GM10266 (cell line): ENCODE data around the gene AKR1C1.
"Not testable (repeated sequence)": the region's sequence is repeated elsewhere in the genome, so short reads cannot be mapped to it uniquely, and the experiment has no call there.

Source experiments
- DNase-seq: peaks from one replicate; pipeline ENCODE4 v3.0.0; 2012; ENCODE audit errors: extremely low spot score
- TF ChIP-seq, protein P1 (sequence below): IDR thresholded peaks from 2 replicates; pipeline ENCODE4 v1.5.1; 2012; ENCODE audit warnings: mild to moderate bottlenecking, low read depth; ENCODE audit not compliant: control insufficient read depth, insufficient read depth; ENCODE audit errors: missing control alignments

Gene AKR1C1

DNA sequence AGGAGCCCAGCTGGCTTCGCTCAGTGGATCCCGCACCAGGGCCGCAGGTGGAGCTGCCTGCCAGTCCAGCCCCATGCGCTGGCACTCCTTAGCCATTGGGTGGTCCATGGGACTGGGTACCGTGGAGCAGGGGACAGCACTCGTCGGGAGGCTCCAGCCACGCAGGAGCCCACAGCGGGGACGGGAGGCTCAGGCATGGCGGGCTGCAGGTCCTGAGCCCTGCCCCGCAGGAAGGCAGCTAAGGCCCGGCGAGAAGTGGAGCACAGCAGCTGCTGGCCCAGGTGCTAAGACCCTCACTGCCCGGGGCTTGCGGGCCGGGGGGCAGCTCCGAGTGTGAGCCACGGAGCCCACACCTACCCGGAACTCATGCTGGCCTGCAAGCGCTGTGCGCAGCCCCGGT lies 25.9 kb upstream of the AKR1C1 start:
- TF ChIP-seq, protein P1, sequence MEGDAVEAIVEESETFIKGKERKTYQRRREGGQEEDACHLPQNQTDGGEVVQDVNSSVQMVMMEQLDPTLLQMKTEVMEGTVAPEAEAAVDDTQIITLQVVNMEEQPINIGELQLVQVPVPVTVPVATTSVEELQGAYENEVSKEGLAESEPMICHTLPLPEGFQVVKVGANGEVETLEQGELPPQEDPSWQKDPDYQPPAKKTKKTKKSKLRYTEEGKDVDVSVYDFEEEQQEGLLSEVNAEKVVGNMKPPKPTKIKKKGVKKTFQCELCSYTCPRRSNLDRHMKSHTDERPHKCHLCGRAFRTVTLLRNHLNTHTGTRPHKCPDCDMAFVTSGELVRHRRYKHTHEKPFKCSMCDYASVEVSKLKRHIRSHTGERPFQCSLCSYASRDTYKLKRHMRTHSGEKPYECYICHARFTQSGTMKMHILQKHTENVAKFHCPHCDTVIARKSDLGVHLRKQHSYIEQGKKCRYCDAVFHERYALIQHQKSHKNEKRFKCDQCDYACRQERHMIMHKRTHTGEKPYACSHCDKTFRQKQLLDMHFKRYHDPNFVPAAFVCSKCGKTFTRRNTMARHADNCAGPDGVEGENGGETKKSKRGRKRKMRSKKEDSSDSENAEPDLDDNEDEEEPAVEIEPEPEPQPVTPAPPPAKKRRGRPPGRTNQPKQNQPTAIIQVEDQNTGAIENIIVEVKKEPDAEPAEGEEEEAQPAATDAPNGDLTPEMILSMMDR: no peak
- no peak for DNase-seq

DNA sequence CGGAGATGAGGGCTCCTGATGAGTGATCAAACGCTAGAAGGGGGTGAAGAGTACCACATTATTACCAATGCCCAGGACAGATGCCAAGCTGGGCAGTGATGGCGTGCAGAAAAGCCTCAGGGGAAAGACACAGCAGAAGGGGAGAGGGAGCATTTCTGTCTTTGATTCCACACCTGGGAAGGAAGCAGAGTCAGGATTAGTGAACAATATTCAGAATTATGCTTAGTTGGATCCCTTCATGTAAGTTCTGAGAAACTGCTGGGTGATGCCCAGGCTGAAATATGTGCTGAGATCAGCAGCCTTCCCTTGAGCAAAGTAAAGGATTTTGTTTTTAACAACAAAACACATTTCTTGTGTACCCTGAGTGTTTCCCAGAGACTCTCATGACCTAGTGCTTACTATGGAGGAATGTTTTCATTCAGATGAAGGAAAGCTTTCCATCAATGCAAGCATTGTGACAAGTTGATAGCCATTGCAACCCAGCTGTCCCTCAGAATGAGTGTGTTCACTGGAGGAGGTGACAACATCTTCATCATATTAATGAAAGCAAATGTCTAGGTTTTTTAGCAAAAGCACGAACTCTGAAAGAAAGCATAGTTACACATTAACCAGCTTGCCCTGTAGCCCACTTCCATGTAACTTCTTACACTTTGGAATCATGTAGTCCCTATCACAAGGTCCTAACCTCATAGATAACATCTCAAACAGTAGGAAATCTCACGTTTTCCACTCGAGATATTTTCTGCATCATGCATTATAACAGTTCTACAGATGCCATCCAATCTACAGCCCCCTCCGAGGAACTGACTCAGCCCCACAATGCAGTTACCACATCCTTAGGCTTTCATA lies 23.8 kb upstream of the AKR1C1 start:
- DNase-seq: no peak
- TF ChIP-seq, protein P1: no peak

DNA sequence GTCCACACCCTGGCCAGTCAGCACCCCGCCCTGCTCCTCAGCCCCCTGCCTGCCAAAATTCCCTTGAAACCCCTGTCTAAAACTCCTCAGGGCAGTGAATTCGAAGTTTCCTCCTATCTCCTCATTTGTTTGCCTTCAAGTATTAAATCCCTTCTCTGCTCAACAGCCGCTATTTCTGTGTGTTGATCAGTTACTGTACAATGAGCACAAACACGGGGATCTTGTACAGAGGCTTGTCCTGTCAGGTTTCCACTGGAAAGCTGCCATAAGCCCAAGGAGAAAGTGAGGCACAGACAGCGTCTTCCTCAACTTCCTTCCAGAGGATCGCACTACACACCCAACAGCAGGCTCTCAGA lies 23.2 kb upstream of the AKR1C1 start:
- DNase-seq: not testable (repeated sequence)

DNA sequence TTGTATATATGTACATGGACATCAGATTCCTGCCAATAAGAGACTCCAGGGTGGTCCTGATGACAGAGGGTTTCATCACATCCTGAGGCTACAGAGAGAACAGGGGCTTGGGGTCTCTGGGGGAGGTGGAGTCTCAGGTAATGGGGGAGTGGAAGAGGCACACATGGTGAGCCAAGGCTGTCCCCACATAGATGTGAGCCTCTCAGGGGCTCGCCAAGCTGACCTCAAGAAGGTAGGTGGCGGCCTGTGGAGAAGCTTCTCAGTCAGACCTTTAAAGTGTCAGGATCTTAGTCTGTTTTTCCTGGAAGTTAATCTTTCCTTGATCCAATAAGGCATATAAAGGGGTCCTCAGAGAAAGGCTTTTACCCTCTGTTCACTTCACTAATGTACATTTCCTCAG lies 22.3 kb upstream of the AKR1C1 start:
- DNase-seq: not testable (repeated sequence)

DNA sequence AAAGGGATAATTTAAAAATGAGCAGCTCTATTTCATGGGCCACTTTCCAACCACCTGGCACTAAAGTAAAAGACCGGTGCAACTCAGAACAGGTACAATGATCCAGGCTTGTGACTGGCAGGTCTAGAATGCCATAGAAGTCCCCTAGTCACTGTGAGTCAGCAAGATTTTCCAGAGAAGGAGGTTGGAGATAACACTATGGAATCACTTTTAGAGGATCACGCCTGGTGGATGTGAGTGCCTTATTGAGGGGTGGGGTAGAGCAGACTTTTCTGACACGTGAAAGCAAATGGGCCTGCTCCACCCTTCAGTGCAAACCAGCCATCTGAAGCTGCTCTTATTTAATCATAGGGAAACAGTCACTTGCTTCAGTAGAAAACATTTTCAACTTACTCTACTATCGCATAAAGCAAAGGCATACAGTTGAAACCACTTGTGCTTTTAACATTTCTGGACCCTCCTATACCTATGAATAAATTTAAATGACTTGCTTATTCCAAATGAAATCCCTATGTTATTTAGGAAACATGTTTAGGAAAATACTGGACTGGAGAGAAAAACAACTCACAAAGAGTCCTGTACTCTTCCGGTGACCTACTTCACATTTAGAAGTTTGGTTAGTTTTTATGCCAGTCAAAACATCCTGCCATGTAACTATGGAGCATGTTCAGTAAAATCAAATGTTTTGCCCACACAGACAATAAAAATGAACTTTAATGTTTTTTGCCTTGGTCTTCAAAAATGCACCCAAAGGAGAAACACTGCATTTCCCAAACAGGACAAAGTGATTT lies 21.5 kb upstream of the AKR1C1 start:
- no peak for DNase-seq

DNA sequence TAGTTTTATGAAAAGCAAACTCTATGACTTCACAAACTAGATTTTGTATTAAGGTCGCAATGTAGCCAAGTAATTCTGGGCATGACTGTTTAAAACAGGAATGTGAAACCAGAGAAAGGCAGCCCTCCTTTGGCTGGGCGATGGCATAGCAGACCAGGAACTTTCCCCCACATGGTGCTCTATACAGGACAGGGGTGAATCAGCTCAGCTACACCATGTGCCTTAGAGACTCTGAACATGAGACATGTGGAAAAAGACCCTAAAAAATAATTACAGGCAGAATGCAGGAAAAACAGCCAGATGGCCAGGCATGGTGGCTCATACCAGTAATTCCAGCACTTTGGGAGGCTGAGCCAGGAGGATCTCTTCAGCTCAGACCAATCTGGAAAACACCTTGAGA lies 20.3 kb upstream of the AKR1C1 start:
- DNase-seq: not testable (repeated sequence)

More for the DNA sequence above, 21.5 kb upstream of the AKR1C1 start:
- TF ChIP-seq, protein P1: no peak

DNA sequence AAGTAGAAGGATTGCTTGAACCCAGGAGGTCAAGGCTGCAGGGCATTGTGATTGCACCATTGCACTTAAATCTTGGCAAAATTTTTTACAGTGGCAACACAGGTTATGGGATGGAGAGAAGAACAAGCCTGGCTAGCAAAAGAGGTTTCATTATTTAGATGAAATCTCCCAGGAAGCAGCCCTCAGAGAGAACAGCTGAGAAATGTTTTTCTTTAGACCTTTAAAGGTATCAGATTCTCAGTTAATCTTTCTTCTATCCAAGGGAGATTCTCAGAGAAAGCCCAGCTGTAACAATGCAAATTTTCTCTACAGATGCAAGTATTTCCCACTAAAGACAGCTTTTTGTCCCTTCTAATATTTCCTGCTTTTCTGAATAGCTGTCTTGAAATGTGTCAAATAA lies 19.8 kb upstream of the AKR1C1 start:
- DNase-seq: not testable (repeated sequence)

DNA sequence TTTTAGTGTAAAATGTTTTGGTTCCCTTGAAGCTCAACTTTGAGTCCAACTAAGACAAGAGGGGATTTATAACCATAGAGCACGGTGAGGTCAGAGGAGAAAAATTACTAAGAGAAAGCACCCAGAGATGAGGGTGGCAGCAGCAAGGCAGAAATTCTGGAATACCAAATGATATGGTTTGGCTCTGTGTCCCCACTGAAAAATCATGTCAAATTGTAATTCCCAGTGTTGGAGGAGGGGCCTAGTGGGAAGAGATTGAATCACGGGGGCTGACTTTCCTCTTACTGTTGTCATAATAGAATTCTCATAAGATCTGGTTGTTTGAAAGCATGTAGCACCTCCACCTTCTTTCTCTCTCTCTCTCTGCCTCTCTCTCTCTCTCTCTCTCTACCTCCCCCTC lies 19.4 kb upstream of the AKR1C1 start:
- TF ChIP-seq, protein P1: no peak

DNA sequence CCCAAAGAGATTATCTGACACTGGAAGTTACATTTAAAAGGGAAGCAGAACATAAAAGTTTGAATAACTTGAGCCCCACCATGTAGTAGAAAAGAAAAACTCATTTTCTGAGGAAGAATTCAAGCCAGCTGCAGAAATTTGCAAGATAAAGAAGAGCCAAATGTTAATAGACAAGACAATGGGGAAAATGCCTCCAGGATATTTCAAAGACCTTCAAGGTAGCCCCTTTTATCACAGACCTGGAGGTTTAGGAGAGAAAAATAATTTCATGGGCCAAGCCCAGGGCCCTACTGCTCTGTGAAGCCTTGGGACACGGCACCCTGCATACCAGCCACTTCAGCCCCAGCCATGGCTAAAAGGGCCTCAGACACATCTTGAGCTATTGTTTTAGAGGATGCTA lies 18.4 kb upstream of the AKR1C1 start:
- DNase-seq: no peak
- TF ChIP-seq, protein P1: no peak

More for the DNA sequence above, 19.4 kb upstream of the AKR1C1 start:
- no peak for DNase-seq
